ENCODE measurements around the gene BRD3.

- TF ChIP-seq BHLHE40 (IDR thresholded peaks at IDR 0.05; ENCODE audit: low read depth, low read length) (no peak), CEBPB (IDR thresholded peaks at IDR 0.05) (no peak), NPAS2 (CRISPR knock-in tag; IDR thresholded peaks at IDR 0.05; ENCODE audit: borderline replicate concordance) (no peak), KDM1A (IDR thresholded peaks at IDR 0.05; ENCODE audit: low read depth) (no peak), TP53 (CRISPR knock-in tag; IDR thresholded peaks at IDR 0.05) (no peak), ZFP36 (IDR thresholded peaks at IDR 0.05; ENCODE audit: borderline replicate concordance, partially characterized antibody) (no peak), EP300 (IDR thresholded peaks at IDR 0.05) (no peak), POLR2AphosphoS2 (conservative IDR thresholded peaks at IDR 0.05; ENCODE audit: low read length) (no peak), POLR2A (IDR thresholded peaks at IDR 0.05; ENCODE audit: low read length) (no peak), PHF8 (IDR thresholded peaks at IDR 0.05; ENCODE audit: borderline replicate concordance, low read depth) (no peak)
- TF ChIP-seq, protein P1, sequence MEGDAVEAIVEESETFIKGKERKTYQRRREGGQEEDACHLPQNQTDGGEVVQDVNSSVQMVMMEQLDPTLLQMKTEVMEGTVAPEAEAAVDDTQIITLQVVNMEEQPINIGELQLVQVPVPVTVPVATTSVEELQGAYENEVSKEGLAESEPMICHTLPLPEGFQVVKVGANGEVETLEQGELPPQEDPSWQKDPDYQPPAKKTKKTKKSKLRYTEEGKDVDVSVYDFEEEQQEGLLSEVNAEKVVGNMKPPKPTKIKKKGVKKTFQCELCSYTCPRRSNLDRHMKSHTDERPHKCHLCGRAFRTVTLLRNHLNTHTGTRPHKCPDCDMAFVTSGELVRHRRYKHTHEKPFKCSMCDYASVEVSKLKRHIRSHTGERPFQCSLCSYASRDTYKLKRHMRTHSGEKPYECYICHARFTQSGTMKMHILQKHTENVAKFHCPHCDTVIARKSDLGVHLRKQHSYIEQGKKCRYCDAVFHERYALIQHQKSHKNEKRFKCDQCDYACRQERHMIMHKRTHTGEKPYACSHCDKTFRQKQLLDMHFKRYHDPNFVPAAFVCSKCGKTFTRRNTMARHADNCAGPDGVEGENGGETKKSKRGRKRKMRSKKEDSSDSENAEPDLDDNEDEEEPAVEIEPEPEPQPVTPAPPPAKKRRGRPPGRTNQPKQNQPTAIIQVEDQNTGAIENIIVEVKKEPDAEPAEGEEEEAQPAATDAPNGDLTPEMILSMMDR (IDR thresholded peaks at IDR 0.05): no peak
Observed at GRCh38 chr9:133982971-133983720, 84.7 kb downstream of the BRD3 start.

All from A549 (cell line).